GM12891 (cell line): Measurements from ENCODE around the gene TEX26.

Experiments
- POLR2AphosphoS5 ChIP-seq: IDR thresholded peaks from 2 replicates; pipeline ENCODE4 v1.6.1; 2011; ENCODE audit warnings: low read depth, low read length, control low read depth
- TAF1 ChIP-seq: IDR thresholded peaks from 2 replicates; pipeline ENCODE4 v1.6.1; 2011; ENCODE audit warnings: low read depth, low read length, control low read depth

GRCh38 chr13:31014456-31014855 is 82.0 kb downstream of the TEX26 start:
- no peak for TF ChIP-seq POLR2AphosphoS5
- TF ChIP-seq TAF1, result no peak
